Peyer's patch (tissue), 4 donors: Measurements from ENCODE around the gene FZD10. TPM values are rescaled to one million over a fixed set of nuclear protein-coding genes. Genes with fewer than 3 reads are reported as not detected.

Experiments used
- DNase-seq, 3 donors: peaks; one replicate each; pipeline ENCODE4 v3.0.0-alpha.2; 2017 to 2019
- H3K27ac ChIP-seq, 4 donors: fragments of 200-600 bp; sonication (generic); one replicate each; pipeline ENCODE4 v1.5.1; 2016 to 2019
- H3K27me3 ChIP-seq, 2 donors: fragments of 200-600 bp; sonication (generic); one replicate each; pipeline ENCODE4 v1.5.1; 2019
- H3K36me3 ChIP-seq, 3 donors: fragments of 200-600 bp; sonication (generic); one replicate each; pipeline ENCODE4 v1.5.1; 2016 to 2019
- H3K4me1 ChIP-seq, 4 donors: fragments of 200-600 bp; sonication (generic); one replicate each; pipeline ENCODE4 v1.5.1; 2016 to 2019
- H3K4me3 ChIP-seq, 4 donors: fragments of 200-600 bp; sonication (generic); 1 replicate in 3 of 4; 2 replicates in 1 of 4; pipeline ENCODE4 v1.5.1; 2016 to 2019; ENCODE audit warnings: mild to moderate bottlenecking in 1 of 4
- H3K9me3 ChIP-seq, 4 donors: fragments of 200-600 bp; sonication (generic); one replicate each; pipeline ENCODE4 v1.5.1; 2016 to 2019; ENCODE audit warnings: mild to moderate bottlenecking in 1 of 4
- POLR2A ChIP-seq, 2 donors: fragments of 450-650 bp; IDR thresholded peaks; one replicate each; pipeline ENCODE4 v1.5.1; 2017; ENCODE audit warnings: antibody characterized with exemption in 2 of 2, mild to moderate bottlenecking in 2 of 2, moderate library complexity in 2 of 2
- total RNA-seq, 4 donors: library from RNA; depleted of rRNA; stranded (reverse); fragments of >200 nt; gene quantifications; one replicate each; pipeline ENCODE4 v1.1.0, GENCODE V29; 2016
- TF ChIP-seq, protein P1 (sequence below), 6 experiments: fragments of 450-650 bp in 4 of 6; fragments of 200-600 bp in 2 of 6; sonication (generic) in 1 of 6; IDR thresholded peaks; one replicate each; pipeline ENCODE4 v1.5.1; 2017 to 2019; ENCODE audit warnings: antibody characterized with exemption in 6 of 6, mild to moderate bottlenecking in 3 of 6, moderate library complexity in 1 of 6

FZD10 gene
- total RNA-seq, 4 donors from 2014 or later, result 0.76 to 1.2 TPM; not detected in 2

DNA sequence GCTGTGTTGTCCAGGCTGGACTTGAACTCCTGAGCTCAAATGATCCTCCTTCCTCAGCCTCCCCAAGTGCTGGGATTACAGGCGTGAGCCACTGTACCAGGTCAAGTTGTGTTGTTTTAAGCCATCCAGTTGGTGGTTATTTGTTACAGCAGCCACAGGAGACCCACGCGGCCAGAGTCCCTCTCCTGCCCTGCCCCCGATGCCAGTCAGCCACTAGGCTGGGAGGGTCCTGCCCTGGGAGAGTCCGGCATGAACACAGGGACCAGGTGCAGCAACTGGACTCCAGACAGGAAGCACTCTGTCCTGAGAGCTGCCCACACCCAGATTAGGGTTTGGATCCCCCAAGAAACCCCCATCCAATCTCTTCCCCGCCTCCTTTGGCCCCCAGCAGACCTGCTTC lies 44.1 kb upstream of the FZD10 start:
- Histone ChIP-seq H3K36me3 (no peaks in the 10 kb centered on the region), H3K9me3 (no peaks in the 10 kb centered on the region), H3K27me3 (no peaks in the 10 kb centered on the region), H3K4me1 (no peaks in the 10 kb centered on the region), H3K27ac (no peak overlapping the region), H3K4me3 (no peak overlapping the region)
- TF ChIP-seq, protein P1, sequence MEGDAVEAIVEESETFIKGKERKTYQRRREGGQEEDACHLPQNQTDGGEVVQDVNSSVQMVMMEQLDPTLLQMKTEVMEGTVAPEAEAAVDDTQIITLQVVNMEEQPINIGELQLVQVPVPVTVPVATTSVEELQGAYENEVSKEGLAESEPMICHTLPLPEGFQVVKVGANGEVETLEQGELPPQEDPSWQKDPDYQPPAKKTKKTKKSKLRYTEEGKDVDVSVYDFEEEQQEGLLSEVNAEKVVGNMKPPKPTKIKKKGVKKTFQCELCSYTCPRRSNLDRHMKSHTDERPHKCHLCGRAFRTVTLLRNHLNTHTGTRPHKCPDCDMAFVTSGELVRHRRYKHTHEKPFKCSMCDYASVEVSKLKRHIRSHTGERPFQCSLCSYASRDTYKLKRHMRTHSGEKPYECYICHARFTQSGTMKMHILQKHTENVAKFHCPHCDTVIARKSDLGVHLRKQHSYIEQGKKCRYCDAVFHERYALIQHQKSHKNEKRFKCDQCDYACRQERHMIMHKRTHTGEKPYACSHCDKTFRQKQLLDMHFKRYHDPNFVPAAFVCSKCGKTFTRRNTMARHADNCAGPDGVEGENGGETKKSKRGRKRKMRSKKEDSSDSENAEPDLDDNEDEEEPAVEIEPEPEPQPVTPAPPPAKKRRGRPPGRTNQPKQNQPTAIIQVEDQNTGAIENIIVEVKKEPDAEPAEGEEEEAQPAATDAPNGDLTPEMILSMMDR (IDR thresholded peaks at IDR 0.05), result no peak
- no peak for TF ChIP-seq POLR2A (IDR thresholded peaks at IDR 0.05)
- DNase-seq, result no peak

DNA sequence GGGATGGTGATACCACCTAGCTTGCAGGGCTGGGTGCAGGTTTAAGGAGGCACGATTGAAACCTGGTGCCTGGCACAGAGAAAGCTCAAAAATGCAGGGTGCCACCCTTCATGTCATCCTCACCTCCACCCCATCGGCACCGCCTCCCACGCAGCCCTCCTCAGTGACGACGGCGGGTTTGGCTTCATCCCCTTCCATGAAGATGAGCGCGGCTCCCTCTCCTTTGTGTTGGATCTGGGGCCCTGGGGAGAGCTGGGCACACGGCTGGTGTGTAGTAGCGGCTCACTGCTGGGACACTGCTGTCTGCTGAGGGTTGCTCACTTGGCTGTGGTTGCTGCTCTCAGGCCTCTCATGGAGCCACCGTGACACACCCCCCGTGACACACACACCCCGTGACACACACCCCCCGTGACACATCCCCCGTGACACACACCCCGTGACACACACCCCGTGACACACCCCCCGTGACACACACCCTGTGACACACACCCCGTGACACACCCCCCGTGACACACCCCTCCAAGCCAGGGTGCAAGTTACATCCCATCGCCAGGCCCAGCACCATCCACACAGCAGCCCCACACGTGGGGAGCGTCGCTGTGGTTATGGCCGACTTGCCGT lies 42.9 kb upstream of the FZD10 start:
- Histone ChIP-seq H3K36me3 (no peaks in the 10 kb centered on the region), H3K9me3 (no peaks in the 10 kb centered on the region), H3K27ac (no peak overlapping the region), H3K4me3 (no peak overlapping the region), H3K4me1 (no peaks in the 10 kb centered on the region), H3K27me3 (no peaks in the 10 kb centered on the region)
- TF ChIP-seq POLR2A (IDR thresholded peaks at IDR 0.05), result no peak
- TF ChIP-seq, protein P1 (IDR thresholded peaks at IDR 0.05), result no peak
- DNase-seq, result no peak

DNA sequence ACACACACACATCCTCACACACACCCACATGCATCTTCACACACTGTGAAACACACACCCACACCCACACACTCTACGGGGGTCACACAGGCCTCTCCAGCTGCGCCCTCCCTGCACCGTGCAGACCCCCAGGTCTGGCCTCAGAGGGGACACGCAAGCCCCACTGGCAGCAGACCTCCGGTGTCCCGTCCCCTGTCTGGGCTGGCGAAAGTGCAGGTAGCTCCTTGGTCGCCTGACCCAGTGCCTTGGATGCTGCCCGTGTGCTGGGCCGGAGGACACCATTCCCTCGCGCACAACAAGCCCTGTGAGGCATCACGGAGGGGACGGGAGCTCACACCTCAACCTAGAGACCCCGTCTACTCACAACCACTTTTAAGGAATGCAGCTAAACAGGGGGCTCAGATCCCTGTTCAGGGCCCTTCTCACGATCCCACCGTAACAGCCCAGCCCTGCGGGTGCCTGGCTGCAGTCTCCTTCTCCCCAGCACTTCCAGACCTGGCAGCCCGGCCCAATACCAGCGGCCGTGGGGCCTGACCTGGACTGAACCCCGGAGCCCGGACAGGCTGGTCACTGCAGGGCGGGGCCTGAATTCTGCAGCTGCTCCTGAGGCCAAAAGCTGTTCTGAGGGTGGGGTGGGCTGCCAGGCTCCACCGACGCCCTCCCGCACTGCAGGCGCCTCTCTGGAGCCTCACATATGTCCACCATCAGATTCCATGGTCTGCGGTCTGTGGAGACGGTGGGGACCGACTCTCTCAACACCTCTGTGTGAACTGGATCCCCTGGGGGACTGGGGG lies 42.1 kb upstream of the FZD10 start:
- Histone ChIP-seq H3K27me3 (no peaks in the 10 kb centered on the region), H3K9me3 (no peaks in the 10 kb centered on the region), H3K4me1 (no peaks in the 10 kb centered on the region), H3K27ac (no peak overlapping the region), H3K36me3 (no peaks in the 10 kb centered on the region), H3K4me3 (no peak overlapping the region)
- TF ChIP-seq, protein P1 (IDR thresholded peaks at IDR 0.05), result no peak
- TF ChIP-seq POLR2A (IDR thresholded peaks at IDR 0.05), result no peak
- DNase-seq, result no peak

DNA sequence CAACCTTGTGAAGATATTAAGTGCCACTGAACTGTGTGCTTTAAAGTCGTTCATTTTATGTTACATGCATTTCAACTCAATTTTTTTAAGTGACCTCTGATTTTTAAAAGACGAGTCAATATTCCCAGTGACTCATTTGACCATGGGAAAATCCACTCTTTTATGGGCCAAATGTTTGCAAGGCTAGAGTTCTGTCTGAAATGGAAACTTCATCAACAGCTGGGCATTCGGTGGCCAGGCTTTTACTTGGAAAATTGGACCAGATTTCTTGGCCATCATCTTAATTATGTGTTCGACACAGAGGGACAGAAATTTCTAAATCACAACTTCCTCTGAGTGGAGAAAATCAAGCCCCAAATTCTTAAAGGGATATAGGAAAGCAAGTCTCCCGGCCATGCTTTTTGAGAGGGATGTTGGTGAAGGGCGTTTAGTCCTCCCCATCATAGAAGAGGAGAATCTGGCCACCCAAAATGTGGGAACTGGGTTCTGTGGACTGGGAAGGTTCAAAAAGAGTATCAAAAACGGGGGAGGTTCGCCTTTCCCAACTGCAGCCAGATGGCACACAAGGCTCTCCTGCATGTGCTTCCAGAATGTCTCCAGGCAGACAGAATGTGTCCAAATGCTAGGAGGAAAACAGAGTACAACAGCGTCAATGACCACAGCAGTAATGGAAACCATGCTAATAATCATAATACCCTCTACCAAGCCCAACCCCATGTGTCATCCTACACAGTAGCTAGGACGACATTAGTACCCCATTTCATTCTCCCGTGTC lies 40.9 kb upstream of the FZD10 start:
- Histone ChIP-seq H3K4me1 (no peaks in the 10 kb centered on the region), H3K4me3 (no peak overlapping the region), H3K27me3 (no peaks in the 10 kb centered on the region), H3K9me3 (no peaks in the 10 kb centered on the region), H3K27ac (no peak overlapping the region), H3K36me3 (no peaks in the 10 kb centered on the region)
- no peak for TF ChIP-seq POLR2A (IDR thresholded peaks at IDR 0.05)
- TF ChIP-seq, protein P1 (IDR thresholded peaks at IDR 0.05), result no peak
- DNase-seq, result no peak

DNA sequence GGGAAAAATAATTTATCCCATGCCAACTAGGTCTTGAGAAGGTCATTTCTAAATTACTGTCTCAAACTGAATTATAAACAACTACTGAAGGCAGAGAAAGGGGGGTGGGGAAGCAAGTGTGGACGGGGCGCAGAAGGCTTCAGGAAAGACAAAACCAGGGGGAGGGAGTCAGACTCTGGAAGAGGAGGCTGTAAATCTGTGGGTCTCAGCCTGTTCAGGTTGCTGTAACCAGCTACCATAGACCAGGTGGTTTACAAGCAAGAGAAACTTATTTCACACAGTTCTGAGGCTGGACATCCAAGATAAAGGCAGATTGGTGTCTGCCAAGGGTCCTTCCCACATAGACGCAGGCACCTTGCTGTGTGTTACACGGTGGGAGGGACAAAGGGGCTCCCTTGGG lies 39.9 kb upstream of the FZD10 start:
- TF ChIP-seq POLR2A (IDR thresholded peaks at IDR 0.05), result no peak
- TF ChIP-seq, protein P1 (IDR thresholded peaks at IDR 0.05), result no peak
- Histone ChIP-seq H3K27me3 (no peaks in the 10 kb centered on the region), H3K9me3 (no peaks in the 10 kb centered on the region), H3K27ac (no peak overlapping the region), H3K4me1 (no peaks in the 10 kb centered on the region), H3K4me3 (no peak overlapping the region), H3K36me3 (no peaks in the 10 kb centered on the region)
- DNase-seq, result no peak
